IPS DF 4.7 (cell line): ENCODE measurements around the gene MTCL1.
"Not testable (repeated sequence)": the region's sequence is repeated elsewhere in the genome, so short reads cannot be mapped to it uniquely, and the experiment has no call there.

Experiments used
- DNase-seq: peaks from one replicate; pipeline ENCODE4 v3.0.0-alpha.2; 2013; ENCODE audit warnings: low spot score; ENCODE audit errors: extremely low read depth

Gene MTCL1

GRCh38 chr18:8741532-8741931 lies 36.2 kb downstream of the MTCL1 start:
- no peak for DNase-seq

- no peak for DNase-seq
These were observed 37.3 kb downstream of the MTCL1 start for GRCh38 chr18:8742387-8743361.

GRCh38 chr18:8744038-8744437 lies 38.7 kb downstream of the MTCL1 start:
- no peak for DNase-seq

- no peak for DNase-seq
These were observed 39.3 kb downstream of the MTCL1 start for GRCh38 chr18:8744656-8745055.

GRCh38 chr18:8745355-8746014 lies 40.1 kb downstream of the MTCL1 start:
- no peak for DNase-seq

GRCh38 chr18:8747440-8747937 lies 42.1 kb downstream of the MTCL1 start:
- DNase-seq, result no peak

GRCh38 chr18:8749492-8749891 lies 44.1 kb downstream of the MTCL1 start:
- no peak for DNase-seq

- DNase-seq, result no peak
These were observed 45.6 kb downstream of the MTCL1 start for GRCh38 chr18:8750954-8751415.

- no peak for DNase-seq
These were observed 46.3 kb downstream of the MTCL1 start for GRCh38 chr18:8751692-8752091.

GRCh38 chr18:8752329-8752728 lies 47.0 kb downstream of the MTCL1 start:
- no peak for DNase-seq

GRCh38 chr18:8754995-8755960 lies 49.9 kb downstream of the MTCL1 start:
- DNase-seq, result no peak

GRCh38 chr18:8756571-8756970 lies 51.2 kb downstream of the MTCL1 start:
- no peak for DNase-seq

GRCh38 chr18:8757396-8757997 lies 52.1 kb downstream of the MTCL1 start:
- DNase-seq, result no peak

- no peak for DNase-seq
These were observed 53.1 kb downstream of the MTCL1 start for GRCh38 chr18:8758466-8758865.

- DNase-seq, result no peak
These were observed 55.6 kb downstream of the MTCL1 start for GRCh38 chr18:8760984-8761383.

- DNase-seq, result not testable (repeated sequence)
These were observed 56.2 kb downstream of the MTCL1 start for GRCh38 chr18:8761535-8761934.

- DNase-seq, result no peak
These were observed 57.6 kb downstream of the MTCL1 start for GRCh38 chr18:8762968-8763367.

- no peak for DNase-seq
These were observed 58.3 kb downstream of the MTCL1 start for GRCh38 chr18:8763611-8764010.

GRCh38 chr18:8765783-8766463 lies 60.6 kb downstream of the MTCL1 start:
- no peak for DNase-seq
